ENCODE measurements around the gene KRT28.

Gene KRT28

DNA sequence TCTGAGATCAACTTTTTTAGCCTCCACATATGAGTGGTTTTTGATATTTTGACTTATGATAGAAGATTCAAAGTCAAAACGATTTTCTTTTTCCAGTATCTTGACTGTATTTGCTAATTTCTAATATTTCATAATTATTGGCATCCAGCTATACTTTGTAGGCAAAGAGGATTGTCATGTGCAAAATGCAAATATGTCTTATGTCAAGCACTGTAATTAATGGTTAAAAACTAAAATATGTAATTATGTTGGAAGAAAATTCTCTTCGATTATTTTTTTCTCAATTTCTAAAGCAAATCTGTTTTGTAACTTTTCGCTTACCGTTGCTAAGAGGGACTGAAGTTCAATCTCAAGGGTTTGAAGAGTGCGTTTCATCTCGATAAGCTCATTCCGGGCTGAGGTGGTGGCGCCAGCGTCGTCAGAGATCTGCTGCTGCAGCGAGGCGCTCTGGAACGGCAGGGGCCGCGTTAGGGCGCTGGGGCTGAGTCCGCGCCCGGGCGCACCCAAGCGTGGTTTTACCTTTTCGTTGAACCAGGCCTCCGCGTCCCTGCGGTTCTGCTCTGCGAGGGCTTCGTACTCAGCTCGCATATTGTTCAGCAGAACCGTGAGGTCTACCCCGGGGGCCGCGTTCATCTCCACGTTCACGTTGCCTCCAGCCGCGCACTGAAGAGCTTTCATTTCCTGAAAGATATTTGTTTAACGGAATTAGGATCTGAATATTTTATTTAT is 20.4 kb downstream of the KRT28 start:
- no peaks in the 10 kb centered on the region for H3K9me3 Mint-ChIP-seq
- TF ChIP-seq, protein P1, sequence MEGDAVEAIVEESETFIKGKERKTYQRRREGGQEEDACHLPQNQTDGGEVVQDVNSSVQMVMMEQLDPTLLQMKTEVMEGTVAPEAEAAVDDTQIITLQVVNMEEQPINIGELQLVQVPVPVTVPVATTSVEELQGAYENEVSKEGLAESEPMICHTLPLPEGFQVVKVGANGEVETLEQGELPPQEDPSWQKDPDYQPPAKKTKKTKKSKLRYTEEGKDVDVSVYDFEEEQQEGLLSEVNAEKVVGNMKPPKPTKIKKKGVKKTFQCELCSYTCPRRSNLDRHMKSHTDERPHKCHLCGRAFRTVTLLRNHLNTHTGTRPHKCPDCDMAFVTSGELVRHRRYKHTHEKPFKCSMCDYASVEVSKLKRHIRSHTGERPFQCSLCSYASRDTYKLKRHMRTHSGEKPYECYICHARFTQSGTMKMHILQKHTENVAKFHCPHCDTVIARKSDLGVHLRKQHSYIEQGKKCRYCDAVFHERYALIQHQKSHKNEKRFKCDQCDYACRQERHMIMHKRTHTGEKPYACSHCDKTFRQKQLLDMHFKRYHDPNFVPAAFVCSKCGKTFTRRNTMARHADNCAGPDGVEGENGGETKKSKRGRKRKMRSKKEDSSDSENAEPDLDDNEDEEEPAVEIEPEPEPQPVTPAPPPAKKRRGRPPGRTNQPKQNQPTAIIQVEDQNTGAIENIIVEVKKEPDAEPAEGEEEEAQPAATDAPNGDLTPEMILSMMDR (IDR thresholded peaks at IDR 0.05), result no peak
- H3K4me1 Mint-ChIP-seq, result peaks cover 7% of the 10 kb centered on the region
- no peak for DNase-seq
- H3K27ac Mint-ChIP-seq, result no peak overlapping the region
- peaks cover 26% of the 10 kb centered on the region for H3K27me3 Mint-ChIP-seq (ENCODE audit: low read depth, poor library complexity)
- no peak overlapping the region for H3K4me3 Mint-ChIP-seq
- no peaks in the 10 kb centered on the region for H3K36me3 Mint-ChIP-seq (ENCODE audit: low read depth)

DNA sequence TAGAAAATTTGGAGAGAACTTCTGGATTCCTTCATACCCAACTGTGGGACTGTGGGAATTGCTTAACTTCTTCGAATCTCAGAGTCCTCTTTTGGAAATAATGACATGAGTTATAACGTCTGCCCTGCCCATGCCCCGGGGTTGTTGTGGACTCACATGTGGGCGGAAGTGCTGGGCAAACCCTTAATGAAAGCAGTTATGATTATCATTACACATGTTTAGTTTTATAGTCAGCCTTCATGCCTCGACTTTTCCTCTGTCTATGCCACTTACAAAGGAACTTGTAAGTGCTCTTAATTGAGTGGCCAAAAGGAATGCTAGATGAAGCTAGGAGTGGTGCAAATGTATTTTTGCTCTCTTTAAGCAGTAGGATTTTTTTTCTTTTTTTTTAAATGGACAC is 21.3 kb downstream of the KRT28 start:
- Mint-ChIP-seq H3K36me3 (ENCODE audit: low read depth) (no peaks in the 10 kb centered on the region), H3K9me3 (no peaks in the 10 kb centered on the region), H3K4me3 (no peak overlapping the region), H3K4me1 (peaks cover 7% of the 10 kb centered on the region), H3K27ac (no peak overlapping the region), H3K27me3 (ENCODE audit: low read depth, poor library complexity) (peaks cover 22% of the 10 kb centered on the region)
- no peak for DNase-seq
- TF ChIP-seq, protein P1 (IDR thresholded peaks at IDR 0.05), result no peak

DNA sequence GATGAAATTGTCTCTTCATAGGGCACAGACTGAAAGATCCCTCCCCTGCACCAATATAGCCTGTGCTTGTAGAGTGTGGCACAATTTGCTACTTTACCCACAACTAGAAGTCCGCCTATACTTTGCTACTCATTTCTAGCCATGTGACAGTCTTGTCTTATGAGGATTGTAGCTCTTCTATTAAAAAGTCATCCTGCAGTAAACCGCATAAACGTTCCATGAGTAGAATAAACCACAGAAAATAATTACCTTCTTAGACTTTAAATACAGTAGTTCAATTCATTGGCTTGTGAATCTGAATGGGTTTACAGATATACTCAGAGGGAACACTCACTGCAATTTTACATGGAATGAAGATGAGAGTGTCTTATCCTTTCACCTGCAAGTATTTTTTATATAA is 21.8 kb downstream of the KRT28 start:
- H3K4me3 Mint-ChIP-seq, result no peak overlapping the region
- no peak for DNase-seq
- H3K27me3 Mint-ChIP-seq (ENCODE audit: low read depth, poor library complexity), result peaks cover 22% of the 10 kb centered on the region
- TF ChIP-seq, protein P1 (IDR thresholded peaks at IDR 0.05), result no peak
- peaks cover 7% of the 10 kb centered on the region for H3K4me1 Mint-ChIP-seq
- H3K36me3 Mint-ChIP-seq (ENCODE audit: low read depth), result no peaks in the 10 kb centered on the region
- H3K9me3 Mint-ChIP-seq, result no peaks in the 10 kb centered on the region
- no peak overlapping the region for H3K27ac Mint-ChIP-seq

DNA sequence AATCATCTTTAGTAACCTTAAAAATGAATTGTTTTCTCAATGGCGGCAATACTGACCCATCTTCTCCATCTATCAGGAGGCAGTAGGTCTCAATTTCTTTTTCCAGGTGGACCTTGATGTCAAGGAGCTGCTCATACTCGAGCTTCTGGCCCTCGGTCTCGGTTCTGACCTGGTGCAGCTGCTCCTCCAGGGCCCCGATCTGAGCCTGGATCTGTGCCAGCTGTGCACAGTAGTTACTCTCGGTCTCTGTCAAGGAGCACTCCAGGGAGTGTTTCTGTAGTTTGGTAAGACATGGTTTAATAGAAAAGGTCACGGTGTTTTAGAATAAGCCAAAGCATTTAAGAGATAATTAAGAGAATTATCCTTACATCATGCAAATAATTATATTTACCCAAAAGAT is 22.3 kb downstream of the KRT28 start:
- H3K4me1 Mint-ChIP-seq, result peaks cover 7% of the 10 kb centered on the region
- peaks cover 25% of the 10 kb centered on the region for H3K27me3 Mint-ChIP-seq (ENCODE audit: low read depth, poor library complexity)
- no peak overlapping the region for H3K4me3 Mint-ChIP-seq
- DNase-seq, result no peak
- no peaks in the 10 kb centered on the region for H3K36me3 Mint-ChIP-seq (ENCODE audit: low read depth)
- TF ChIP-seq, protein P1 (IDR thresholded peaks at IDR 0.05), result no peak
- no peaks in the 10 kb centered on the region for H3K9me3 Mint-ChIP-seq
- no peak overlapping the region for H3K27ac Mint-ChIP-seq

DNA sequence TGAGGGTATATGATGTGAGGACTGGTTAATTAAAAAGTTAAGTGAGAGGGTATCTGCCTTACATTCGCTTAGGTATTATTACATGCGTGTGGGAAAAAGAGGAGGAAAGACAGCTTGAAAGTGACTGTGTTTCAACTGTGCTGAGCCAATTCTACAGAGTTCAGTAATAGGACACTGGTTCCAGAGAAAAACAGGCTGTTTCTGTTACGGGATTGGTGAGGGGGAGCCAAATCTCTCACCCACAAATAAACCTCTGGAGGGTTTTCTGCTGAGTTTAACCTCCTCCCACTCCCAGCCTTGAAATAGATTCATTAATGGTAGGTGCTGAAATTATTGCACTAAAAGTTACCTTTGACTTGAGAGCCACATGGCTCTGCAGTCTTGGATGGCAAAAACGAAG is 23.8 kb downstream of the KRT28 start:
- Mint-ChIP-seq H3K4me1 (peaks cover 7% of the 10 kb centered on the region), H3K9me3 (no peaks in the 10 kb centered on the region), H3K36me3 (ENCODE audit: low read depth) (no peaks in the 10 kb centered on the region), H3K27me3 (ENCODE audit: low read depth, poor library complexity) (peaks cover 24% of the 10 kb centered on the region), H3K4me3 (no peak overlapping the region), H3K27ac (no peak overlapping the region)
- TF ChIP-seq, protein P1 (IDR thresholded peaks at IDR 0.05), result no peak
- no peak for DNase-seq

DNA sequence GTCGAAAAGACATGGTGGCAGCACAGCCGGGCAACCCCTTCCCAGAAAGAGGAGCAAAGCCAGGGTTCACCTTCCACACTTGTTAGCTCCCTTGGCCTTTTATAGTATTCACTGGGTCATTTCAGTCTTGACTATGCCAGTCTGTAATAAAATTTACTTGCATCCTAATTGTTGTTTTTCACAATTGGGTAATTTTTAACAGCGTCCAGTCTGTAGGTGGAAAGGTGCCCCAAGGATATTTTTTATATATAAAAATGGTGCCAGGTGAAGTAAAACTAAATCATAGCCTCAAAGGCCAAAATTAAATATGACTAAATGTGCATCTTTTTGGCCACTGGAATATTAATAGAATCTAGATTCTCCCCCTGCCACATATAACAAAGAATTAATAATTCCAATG is 27.7 kb downstream of the KRT28 start, which contains the start of gene KRT26:
KRT26 (minus strand) TSS at position 101 of the 400 bp plus-strand sequence; CDS start at position 13, 88 bp downstream.
- Mint-ChIP-seq H3K9me3 (no peaks in the 10 kb centered on the region), H3K4me1 (peaks cover 7% of the 10 kb centered on the region), H3K27me3 (ENCODE audit: low read depth, poor library complexity) (peaks cover 19% of the 10 kb centered on the region), H3K36me3 (ENCODE audit: low read depth) (no peaks in the 10 kb centered on the region), H3K27ac (no peak within 1 kb of the TSS), H3K4me3 (no peak within 1 kb of the TSS)
- TF ChIP-seq, protein P1 (IDR thresholded peaks at IDR 0.05), result no peak
- no peak for DNase-seq
